OCI-M2 (cell line): ENCODE measurements around the gene NR2F2.
A peak's percentile ranks its signal among the peaks of the same experiment; 100 is the strongest.

Experiments
- DNase-seq: peaks from one replicate; lab custom pipeline; 2025; ENCODE audit not compliant: unreplicated experiment; lab: John Stamatoyannopoulos, UW

The NR2F2 gene

GRCh38 chr15:96316953-96317629 is 13.4 kb upstream of the NR2F2 start:
- no peak for DNase-seq

- DNase-seq: no peak
Measured at GRCh38 chr15:96320107-96320506, 10.4 kb upstream of the NR2F2 start.

GRCh38 chr15:96320703-96321638 is 9.5 kb upstream of the NR2F2 start:
- DNase-seq: no peak

- DNase-seq: no peak
Measured at GRCh38 chr15:96321639-96322535, 8.6 kb upstream of the NR2F2 start.

- no peak for DNase-seq
Measured at GRCh38 chr15:96322536-96323318, 7.8 kb upstream of the NR2F2 start.

GRCh38 chr15:96323319-96324145 is 7.0 kb upstream of the NR2F2 start:
- no peak for DNase-seq

GRCh38 chr15:96324192-96324895 is 6.2 kb upstream of the NR2F2 start:
- no peak for DNase-seq

GRCh38 chr15:96324940-96325540 is 5.5 kb upstream of the NR2F2 start:
- DNase-seq: no peak

GRCh38 chr15:96325541-96326327 is 4.8 kb upstream of the NR2F2 start:
- DNase-seq: no peak

- no peak for DNase-seq
Measured at GRCh38 chr15:96326328-96327154, 4.0 kb upstream of the NR2F2 start.

- peak; percentile 24 for DNase-seq
Measured at GRCh38 chr15:96327155-96327741, 3.3 kb upstream of the NR2F2 start.

- DNase-seq: no peak
Measured at GRCh38 chr15:96328181-96328876, 2.2 kb upstream of the NR2F2 start.

GRCh38 chr15:96328877-96329195 is 1.7 kb upstream of the NR2F2 start:
- no peak for DNase-seq

- no peak for DNase-seq
Measured at GRCh38 chr15:96329403-96329981, 1.0 kb upstream of the NR2F2 start.

GRCh38 chr15:96330064-96330449 is 443 bp upstream of the NR2F2 start:
- DNase-seq: no peak
